ENCODE results near the gene NAA15.

Gene NAA15

DNA sequence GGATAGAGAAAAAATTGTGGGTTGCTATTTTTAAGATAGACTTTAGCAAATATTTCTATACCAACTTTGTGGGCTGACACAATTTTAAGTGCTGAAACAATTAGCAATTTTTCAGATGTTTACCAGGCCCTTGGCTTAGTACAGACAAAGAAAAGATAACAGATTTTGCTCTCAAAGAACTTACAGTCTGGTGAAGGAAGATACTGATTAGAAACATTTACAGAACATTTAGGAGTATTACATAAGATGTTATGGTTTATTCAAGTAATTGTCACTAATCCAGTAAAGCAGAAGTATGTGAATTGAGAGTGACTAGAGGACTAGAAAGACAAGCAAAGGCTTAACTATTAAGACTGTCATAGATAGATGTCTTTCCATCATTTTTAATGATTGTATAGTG lies 36.3 kb downstream of the NAA15 start:
- TF ChIP-seq, protein P1, sequence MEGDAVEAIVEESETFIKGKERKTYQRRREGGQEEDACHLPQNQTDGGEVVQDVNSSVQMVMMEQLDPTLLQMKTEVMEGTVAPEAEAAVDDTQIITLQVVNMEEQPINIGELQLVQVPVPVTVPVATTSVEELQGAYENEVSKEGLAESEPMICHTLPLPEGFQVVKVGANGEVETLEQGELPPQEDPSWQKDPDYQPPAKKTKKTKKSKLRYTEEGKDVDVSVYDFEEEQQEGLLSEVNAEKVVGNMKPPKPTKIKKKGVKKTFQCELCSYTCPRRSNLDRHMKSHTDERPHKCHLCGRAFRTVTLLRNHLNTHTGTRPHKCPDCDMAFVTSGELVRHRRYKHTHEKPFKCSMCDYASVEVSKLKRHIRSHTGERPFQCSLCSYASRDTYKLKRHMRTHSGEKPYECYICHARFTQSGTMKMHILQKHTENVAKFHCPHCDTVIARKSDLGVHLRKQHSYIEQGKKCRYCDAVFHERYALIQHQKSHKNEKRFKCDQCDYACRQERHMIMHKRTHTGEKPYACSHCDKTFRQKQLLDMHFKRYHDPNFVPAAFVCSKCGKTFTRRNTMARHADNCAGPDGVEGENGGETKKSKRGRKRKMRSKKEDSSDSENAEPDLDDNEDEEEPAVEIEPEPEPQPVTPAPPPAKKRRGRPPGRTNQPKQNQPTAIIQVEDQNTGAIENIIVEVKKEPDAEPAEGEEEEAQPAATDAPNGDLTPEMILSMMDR (IDR thresholded peaks at IDR 0.05; ENCODE audit: low read length, missing control alignments), result no peak
- no peak overlapping the region for H3K4me3 ChIP-seq (replicated peaks; ENCODE audit: low read depth, low read length)
- DNase-seq (ENCODE audit: low read depth), result no peak

DNA sequence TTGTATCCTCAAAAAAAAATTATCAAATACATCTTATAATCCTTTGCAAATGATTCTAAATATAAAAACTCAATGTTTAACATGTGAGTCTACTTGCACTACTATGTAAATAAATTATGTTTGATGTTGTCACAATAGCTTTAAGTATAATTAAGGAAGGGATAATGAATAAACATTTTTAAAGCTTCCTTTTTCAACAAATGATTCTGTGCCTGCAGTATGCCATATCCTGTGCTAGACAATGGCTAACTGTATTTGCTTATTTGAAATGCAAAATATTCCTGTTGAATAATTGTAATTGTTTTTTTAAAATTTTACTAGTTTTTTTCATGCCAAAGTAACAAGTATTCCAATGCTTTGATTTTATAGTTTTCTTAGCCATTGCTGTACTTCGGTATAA lies 60.0 kb downstream of the NAA15 start:
- TF ChIP-seq, protein P1 (IDR thresholded peaks at IDR 0.05; ENCODE audit: low read length, missing control alignments), result no peak
- DNase-seq (ENCODE audit: low read depth), result no peak
- H3K4me3 ChIP-seq (replicated peaks; ENCODE audit: low read depth, low read length), result no peak overlapping the region

DNA sequence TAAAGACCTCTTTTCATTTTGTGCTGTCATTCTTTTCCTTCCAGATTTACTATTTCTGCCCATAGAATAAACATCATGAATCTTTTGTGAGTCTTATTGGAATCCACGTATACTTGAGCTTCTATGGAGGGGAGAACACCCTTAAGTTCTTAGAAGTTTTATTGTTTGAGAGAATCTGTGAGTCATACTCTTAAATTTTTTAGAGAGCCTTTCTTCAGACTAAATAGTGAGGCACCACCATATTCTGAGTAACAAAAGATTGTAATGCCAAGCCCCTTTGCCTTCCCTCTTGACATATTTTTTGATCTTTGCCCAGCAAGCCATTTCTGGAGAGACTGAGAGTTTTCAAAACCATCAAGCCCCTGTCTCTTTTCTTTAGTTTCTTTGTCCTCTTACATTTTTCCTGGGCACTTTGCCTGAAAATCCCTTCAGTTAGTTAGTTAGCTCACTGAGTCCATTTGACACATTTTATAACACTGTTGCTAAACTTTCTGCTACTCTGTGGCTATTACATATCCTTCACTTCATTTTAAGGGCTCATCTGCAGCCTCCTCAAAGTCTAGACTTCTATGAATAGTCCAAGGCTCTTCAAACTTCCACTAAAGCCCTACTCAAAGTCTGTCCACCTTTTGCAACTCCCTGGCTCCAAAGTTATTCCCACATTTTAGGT lies 66.3 kb downstream of the NAA15 start:
- TF ChIP-seq, protein P1 (IDR thresholded peaks at IDR 0.05; ENCODE audit: low read length, missing control alignments), result no peak
- no peak overlapping the region for H3K4me3 ChIP-seq (replicated peaks; ENCODE audit: low read depth, low read length)
- peak; percentile 50 for DNase-seq (ENCODE audit: low read depth)

DNA sequence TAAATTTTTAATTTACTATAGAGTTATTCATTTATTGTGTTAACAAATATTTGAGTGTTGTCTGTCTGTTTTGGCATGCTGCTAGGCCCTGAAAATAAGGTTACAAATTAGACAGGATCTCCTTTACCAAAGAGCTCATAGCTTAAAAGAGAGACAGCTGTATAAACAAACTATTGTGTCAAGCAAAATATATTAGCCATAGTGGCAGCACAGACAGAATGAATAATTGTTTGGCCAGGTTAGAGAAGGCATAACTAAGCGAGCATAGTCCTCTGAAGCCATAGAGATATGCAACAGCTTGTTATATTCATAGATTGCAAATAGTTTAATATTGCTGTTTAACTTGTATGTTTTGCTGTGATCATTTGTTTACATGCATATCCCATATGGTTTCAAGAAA lies 67.7 kb downstream of the NAA15 start:
- TF ChIP-seq, protein P1 (IDR thresholded peaks at IDR 0.05; ENCODE audit: low read length, missing control alignments), result no peak
- peak; percentile 7 for DNase-seq (ENCODE audit: low read depth)
- H3K4me3 ChIP-seq (replicated peaks; ENCODE audit: low read depth, low read length), result no peak overlapping the region

DNA sequence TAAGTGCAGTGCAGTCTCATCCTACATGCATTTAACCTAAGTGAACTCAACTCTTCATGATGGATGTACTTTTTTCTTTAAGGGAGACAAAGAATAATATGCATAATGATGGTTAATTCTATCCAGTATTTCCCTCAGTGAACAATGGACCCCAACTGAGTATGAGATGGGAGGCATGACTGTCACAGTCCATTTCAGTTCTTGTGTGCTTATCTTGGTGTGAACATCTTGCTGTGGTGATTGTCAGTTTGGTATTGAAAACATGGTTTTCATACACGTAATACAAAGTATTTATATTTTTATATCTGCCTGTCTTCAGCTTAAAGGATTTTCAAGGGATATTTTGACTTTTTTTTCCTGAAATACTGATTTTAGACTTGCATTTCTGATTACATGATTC lies 72.9 kb downstream of the NAA15 start:
- no peak overlapping the region for H3K4me3 ChIP-seq (replicated peaks; ENCODE audit: low read depth, low read length)
- no peak for DNase-seq (ENCODE audit: low read depth)
- TF ChIP-seq, protein P1 (IDR thresholded peaks at IDR 0.05; ENCODE audit: low read length, missing control alignments), result no peak

DNA sequence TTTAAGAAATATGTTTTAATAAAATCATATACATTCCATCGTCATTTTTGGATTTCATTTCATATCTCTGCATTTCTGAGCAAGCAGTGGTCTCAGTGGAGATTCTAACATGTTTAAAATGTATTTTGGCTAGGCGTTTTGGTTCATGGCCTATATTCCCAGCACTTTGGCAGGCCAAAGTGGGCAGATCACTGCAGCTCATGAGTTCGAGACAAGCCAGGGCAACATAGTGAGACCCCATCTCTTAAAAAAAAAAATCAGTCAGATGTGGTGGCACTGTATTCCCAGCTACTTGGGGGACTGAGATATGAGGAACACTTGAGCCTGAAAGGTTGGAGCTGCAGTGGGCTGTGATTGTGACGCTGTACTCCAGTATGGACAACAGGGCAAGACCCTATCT lies 85.1 kb downstream of the NAA15 start:
- H3K4me3 ChIP-seq (replicated peaks; ENCODE audit: low read depth, low read length), result no peak overlapping the region
- TF ChIP-seq, protein P1 (IDR thresholded peaks at IDR 0.05; ENCODE audit: low read length, missing control alignments), result no peak
- no peak for DNase-seq (ENCODE audit: low read depth)

DNA sequence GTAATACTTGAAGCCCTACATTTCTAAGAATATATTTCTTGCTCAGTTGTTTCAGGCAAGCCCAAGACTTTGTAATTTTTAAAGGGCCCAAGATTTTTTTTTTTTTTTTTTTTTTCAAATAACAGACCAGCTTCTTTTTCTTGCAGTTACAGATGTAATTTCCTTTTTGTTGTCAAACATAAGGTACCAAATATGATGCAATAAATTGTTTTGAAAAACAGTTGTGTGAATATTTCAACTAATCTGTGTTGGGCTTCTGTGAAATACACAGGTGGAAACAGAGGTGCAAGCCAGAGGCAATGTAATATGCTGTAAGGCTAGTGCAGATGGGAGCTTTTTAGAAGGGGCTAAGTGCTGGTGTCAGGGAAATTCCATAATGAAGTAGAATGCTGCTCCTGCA lies 87.8 kb downstream of the NAA15 start:
- no peak overlapping the region for H3K4me3 ChIP-seq (replicated peaks; ENCODE audit: low read depth, low read length)
- DNase-seq (ENCODE audit: low read depth), result no peak
- TF ChIP-seq, protein P1 (IDR thresholded peaks at IDR 0.05; ENCODE audit: low read length, missing control alignments), result no peak

Measured in fibroblast of pulmonary artery (primary cell).